22Rv1 (cell line): ENCODE data around the gene SCTR.

Experiments
- H3K27ac ChIP-seq: fragments of 450-650 bp; 2 replicates; pipeline ENCODE4 v1.5.1; 2017
- ZFX ChIP-seq: fragments of 450-650 bp; IDR thresholded peaks from 2 replicates; pipeline ENCODE4 v1.6.1; 2017; ENCODE audit warnings: antibody characterized with exemption, borderline replicate concordance
- TF ChIP-seq, protein P1 (sequence below): fragments of 450-650 bp; IDR thresholded peaks from 2 replicates; pipeline ENCODE4 v1.5.1; 2017; ENCODE audit warnings: mild to moderate bottlenecking

SCTR gene

DNA sequence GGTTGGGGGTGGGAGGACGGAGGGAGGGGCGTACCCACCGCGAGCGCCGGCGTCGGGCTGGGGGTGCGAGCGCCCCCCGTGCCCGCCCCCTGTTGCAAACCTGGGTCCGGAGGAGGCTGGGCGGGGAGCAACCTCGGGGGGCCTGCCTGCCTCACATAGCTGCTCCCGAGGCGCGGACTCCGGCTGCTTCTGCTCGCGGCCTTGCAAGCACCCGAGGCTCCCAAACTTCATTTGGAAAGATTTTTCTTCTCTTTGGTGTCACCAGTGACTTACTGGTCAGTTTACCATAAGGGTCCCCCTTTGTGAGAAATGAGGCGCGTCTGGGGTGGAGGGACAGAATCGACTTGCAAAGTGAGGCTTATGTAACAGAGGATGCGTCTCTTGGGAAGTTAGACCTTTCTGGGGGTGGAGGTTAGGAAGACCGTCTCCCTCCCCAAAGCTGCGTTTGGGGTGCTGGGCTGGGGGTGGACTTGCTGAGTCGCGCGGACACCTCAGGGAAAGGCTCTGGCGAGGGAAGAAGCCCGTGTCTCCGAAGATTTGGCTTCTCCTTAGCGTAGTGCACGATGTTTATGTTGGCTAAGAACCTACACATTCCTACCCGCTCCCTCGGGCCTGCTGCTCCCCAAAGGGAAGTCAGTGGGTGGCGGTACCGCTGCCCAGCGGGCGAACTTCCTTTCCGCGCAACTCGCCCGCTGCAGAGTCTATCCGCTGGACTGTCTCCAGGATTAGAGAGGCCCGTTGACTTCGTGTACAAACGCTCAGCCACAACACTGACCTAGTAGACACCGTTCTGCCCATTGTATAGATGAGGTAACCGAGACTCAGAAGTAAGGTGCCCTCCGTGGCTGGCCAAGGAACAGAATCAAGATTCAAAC is 92.1 kb downstream of the SCTR start:
- TF ChIP-seq, protein P1, sequence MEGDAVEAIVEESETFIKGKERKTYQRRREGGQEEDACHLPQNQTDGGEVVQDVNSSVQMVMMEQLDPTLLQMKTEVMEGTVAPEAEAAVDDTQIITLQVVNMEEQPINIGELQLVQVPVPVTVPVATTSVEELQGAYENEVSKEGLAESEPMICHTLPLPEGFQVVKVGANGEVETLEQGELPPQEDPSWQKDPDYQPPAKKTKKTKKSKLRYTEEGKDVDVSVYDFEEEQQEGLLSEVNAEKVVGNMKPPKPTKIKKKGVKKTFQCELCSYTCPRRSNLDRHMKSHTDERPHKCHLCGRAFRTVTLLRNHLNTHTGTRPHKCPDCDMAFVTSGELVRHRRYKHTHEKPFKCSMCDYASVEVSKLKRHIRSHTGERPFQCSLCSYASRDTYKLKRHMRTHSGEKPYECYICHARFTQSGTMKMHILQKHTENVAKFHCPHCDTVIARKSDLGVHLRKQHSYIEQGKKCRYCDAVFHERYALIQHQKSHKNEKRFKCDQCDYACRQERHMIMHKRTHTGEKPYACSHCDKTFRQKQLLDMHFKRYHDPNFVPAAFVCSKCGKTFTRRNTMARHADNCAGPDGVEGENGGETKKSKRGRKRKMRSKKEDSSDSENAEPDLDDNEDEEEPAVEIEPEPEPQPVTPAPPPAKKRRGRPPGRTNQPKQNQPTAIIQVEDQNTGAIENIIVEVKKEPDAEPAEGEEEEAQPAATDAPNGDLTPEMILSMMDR: no peak
- no peak for TF ChIP-seq ZFX
- no peak overlapping the region for H3K27ac ChIP-seq

DNA sequence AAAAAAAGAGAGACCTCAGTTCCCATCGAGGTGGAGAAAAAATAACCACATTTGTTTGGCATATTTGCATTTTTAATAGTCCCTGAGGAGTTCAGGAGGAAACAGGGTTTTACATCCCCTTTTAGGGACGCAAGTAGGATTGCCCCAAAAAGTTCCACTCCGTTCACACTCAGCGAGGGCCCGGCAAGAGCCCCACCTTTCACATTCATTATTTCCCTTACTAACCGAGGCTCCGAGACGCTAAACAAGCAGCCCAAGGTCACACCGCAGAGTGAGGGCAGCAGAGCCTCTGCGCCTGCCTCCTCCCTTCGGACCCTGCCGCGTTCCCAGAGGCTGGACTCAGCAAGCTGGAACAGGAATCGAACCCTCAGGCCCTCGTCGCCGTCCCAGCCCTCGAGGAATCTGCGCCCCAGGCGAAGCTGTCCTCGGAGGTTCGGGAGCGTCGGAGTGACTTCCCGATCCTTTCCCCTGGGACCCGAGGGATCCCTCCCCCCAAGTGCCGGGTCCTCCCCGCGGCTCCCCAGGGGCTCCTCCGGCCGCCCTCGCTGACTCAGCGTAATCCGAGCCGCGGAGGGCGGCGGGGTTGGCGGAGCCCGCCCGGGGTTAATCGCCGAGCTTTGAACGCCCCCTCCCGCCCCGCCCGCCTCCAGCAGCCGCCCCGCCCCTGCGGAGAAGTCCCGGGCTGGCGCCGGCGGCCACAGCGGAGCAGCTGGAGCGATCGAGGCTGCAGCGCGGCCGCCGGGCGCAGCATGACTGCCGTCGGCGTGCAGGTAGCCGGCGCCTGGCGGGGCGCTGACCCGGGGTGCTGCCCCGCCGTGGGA is 92.9 kb downstream of the SCTR start, which contains the start of gene TMEM37:
Gene TMEM37 (plus strand): TSS at position 700 of the 821 bp plus-strand sequence. CDS start 50 bp downstream, at position 750.
- no peak for TF ChIP-seq ZFX
- TF ChIP-seq, protein P1: no peak
- H3K27ac ChIP-seq: no peak within 1 kb of the TSS

DNA sequence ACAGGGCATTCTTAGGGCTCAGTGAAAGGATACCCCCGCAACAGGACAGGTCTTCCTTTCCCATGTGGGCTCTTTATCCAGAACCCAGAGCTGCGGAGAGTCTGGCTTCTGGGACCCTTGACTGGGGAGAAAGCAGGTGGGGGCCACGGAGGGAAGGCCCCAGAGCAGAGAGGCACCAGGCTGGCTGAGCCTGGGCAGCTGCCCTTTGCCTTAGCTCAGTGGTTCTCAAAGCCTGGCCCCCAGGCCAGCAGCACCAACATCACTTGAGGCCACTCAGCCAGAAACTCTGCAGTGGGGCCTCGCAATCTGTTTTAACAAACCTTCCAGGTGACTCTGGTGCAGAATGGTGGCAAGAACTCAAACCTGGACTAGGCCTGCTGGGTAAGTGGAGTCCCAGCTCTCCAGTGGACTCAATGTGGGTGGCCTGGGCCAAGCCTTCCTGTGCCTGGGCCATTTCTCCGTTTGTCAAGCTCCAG is 94.2 kb downstream of the SCTR start:
- no peak overlapping the region for H3K27ac ChIP-seq

DNA sequence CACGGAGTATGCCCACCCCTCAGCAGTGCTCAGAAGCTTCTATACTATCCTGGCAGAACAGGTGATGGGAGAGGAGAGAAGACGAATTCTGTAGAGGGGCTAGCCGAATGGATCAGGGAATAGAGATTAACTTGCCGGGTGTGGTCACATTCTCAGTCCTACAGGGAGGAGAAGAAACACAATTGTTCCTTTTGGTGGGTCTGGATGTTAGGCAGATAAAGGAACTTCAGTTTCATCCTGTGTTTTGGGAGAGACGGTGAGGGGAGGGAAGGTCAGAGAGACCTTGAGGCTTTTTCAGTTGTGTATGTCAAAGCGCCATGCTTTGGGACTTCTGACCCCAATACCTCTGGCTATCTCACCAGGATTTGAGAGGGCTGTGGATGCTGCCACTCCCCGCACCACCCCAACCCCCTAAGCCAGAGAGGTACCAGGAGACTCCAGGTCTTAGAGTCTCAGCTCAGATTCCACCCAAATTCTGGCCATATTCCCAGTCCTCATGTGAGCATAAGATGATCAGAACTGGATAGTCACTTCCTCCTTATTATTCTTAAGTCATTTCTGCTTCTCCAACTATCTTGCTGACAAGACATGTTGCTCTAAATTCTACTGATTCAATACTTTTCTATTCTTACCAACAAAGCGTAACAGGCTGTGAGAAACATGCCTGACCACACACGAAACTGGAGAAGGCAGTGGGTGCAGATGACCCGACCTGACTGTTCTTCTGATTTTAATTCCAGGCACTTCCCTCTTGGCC is 94.9 kb downstream of the SCTR start:
- TF ChIP-seq, protein P1: no peak
- no peak for TF ChIP-seq ZFX
- no peak overlapping the region for H3K27ac ChIP-seq

More for the DNA sequence above, 94.2 kb downstream of the SCTR start:
- TF ChIP-seq ZFX: no peak
- TF ChIP-seq, protein P1: no peak

DNA sequence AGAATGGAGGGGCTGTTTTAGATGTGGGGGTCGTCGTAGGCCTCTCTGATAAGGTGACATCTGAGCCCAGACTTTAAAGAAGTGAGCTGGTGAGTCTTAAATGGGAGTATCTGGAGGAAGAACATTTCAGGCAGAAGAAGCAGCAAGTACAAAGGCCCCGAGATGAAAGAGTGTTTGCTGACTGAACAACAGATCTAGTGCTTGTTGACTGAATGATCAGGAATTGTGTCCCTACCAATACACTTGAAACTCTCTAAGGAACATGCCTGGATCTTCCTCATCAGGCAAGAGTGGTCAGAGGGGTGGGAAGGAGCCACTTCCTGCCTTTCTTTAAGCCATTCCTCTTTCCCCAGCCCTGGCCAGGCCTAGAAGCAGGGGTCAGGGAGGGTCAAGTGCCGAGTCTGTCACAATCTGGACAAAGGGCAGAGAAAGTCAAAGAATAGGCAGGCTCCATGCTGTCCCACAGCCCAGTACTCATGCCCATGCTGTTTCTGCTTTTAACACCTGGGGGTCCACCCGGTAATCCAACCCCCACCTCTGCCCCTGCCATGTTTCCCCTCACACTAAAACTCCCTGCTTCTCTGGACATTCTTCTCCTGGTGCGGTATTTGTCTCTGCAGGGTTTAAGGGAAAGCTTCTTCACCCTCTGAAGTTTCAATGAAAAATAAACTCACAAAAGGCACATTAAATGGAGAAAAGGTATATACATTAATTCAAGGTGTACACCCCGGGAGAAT is 95.6 kb downstream of the SCTR start:
- TF ChIP-seq ZFX: no peak
- TF ChIP-seq, protein P1: no peak

DNA sequence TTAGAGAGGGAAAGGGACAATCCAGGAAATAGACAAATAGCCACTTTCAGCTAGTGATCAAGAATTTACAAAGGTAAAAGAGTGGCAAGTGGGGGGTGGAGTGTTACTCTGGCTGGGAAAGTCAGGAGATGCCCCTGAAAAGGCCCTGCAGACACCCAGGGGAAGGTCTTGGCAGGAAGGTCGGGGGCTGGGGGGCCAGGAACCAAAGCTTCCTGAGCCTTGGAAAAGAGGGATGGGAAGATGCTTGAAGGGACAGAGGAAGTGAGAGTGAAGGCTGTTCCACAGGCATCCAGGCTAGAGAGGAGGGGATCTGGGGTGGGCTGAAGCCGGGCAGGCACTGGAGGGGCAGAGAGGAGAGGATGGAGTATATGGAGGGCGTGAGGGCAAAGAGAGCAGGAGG is 96.5 kb downstream of the SCTR start:
- no peak overlapping the region for H3K27ac ChIP-seq
- TF ChIP-seq ZFX: no peak
- TF ChIP-seq, protein P1: no peak

More for the DNA sequence above, 95.6 kb downstream of the SCTR start:
- H3K27ac ChIP-seq: no peak overlapping the region
